GM18508 (cell line): ENCODE measurements around the gene SPON2.

Source experiments
- ATAC-seq: cut with Tn5 transposase; IDR thresholded peaks from one replicate; pipeline ENCODE4 v1.9.1; 2021; ENCODE audit warnings: moderate number of reproducible peaks; ENCODE audit not compliant: insufficient read depth, unreplicated experiment

The SPON2 gene

GRCh38 chr4:1209821-1210220, 37.4 kb upstream of the SPON2 start:
- ATAC-seq = no peak

DNA sequence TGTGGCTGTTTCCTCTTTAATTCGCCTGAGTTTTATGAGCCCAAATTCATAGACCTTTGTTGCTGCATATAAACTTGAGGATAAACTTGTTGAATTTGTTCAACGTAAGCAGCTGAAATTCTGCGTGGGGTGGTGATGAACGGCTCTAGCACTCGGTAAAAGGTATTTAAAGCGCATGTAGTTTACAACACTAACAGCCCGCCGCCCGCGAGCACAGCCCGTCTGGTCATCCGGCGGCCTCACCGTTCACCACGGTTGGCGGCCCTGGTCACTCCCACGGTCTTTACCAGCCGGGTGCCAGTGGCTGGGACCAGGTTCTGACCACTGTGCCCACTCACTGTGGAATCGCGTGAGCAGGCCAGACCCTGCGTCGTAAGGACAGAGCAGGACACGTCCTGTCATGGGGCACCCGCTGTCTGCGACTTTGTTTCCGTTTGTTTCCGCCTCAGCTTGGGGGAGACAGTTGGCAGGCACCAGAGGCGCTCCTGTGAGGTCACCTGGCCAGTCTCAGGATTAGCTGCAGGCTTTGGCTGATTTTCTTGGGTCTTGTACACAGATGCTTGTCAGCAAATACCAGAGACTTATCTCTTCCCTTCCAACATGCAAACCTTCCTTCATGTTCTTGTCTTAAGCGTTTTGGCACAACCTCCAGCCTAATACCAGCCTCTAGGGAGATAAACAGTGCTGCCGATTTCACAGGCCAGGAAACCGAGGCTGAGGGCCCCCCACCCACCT, 36.8 kb upstream of the SPON2 start:
- ATAC-seq = no peak

DNA sequence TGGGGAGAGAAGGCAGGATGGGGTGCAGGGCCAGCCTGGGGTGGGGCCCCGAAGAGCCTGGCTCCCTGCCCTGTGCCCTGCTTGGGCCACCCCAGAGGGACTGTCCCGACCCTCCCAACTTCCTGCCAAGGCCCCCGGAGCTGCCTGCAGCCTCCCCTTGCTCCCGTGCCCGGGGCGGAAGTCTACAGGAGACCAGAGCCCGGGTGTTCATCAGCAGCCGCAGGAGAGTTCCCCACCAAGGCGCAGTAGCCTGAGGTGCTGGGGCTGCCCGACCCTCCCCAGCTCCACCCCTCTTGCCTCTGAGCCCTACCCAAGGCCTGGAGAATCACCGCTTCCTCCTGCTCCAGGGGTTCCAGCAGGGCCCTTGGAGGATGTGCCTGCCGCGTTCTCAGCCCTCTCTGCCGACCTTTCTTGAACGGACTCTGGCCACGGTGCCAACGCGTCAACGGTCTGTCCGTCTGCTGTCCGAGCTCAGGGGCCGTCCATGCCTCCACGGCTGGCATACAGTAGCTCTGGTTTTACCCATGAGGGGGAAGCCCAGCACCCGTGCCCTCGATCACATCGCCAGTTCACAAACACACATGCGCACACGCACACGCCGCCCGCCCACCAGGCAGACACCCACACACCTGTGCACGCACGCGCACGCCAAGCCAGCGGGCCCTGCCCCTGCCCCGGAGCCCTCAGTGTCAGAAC, 36.0 kb upstream of the SPON2 start:
- no peak for ATAC-seq

- ATAC-seq = no peak
Measured at GRCh38 chr4:1207603-1208265, 35.4 kb upstream of the SPON2 start.

DNA sequence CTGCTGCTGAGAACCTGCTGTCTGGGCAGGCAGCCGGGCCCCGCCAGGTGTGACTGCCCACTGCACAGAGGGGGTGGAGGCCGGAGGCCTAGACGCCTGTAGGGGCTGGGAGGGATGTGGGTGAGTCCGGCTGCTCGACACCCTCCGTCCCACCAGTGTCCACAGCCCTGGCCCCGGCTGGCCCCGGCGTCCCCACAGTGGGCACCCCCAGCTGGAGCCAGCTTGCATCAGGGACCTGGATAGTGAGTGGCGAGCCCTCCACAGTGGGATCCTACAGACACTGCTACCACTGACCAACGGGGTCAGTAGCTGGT, 34.7 kb upstream of the SPON2 start:
- ATAC-seq = no peak

DNA sequence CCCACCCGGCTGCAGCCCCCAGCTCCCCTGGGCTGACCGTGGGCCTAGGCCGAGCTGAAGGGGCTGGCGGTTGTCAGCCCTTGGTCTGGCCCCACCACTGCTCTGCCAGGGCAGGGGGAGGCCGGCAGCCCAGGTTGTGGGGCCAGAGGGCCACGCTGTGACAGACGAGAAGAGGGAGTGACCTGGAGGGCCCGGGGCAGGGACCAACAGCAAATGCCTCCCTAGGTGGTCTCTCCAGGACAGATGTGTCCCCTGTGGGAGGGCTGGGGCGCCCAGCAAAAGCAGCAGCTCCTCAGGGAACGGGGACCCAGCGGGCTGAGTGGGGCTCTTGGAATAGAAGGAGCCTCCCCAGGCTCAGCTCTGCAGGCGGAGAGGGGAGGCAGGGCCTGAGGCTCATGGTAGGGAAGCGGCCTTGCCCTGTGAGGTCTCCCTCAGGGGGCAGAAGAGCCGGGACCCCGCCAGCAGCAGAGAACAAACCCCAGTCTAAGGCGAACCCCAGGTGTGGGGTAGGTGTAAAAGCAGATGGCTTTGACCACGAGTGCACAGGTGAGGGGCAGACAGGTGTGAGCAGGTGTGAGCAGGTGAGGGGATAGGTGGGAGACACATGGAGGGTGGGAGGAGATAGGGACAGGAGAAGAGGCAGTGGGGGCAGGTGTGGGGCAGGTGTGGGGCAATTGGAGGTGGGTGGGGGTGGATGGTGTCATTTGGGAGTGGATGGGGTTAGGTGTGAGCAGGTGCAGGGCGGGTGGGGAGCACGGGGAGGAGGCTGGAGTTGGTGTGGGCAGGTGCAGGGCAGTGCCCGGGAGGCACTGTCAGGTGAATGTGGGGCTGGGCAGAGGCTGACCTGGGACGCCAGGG, 34.1 kb upstream of the SPON2 start:
- no peak for ATAC-seq

- no peak for ATAC-seq
Measured at GRCh38 chr4:1205586-1206298, 33.4 kb upstream of the SPON2 start.

DNA sequence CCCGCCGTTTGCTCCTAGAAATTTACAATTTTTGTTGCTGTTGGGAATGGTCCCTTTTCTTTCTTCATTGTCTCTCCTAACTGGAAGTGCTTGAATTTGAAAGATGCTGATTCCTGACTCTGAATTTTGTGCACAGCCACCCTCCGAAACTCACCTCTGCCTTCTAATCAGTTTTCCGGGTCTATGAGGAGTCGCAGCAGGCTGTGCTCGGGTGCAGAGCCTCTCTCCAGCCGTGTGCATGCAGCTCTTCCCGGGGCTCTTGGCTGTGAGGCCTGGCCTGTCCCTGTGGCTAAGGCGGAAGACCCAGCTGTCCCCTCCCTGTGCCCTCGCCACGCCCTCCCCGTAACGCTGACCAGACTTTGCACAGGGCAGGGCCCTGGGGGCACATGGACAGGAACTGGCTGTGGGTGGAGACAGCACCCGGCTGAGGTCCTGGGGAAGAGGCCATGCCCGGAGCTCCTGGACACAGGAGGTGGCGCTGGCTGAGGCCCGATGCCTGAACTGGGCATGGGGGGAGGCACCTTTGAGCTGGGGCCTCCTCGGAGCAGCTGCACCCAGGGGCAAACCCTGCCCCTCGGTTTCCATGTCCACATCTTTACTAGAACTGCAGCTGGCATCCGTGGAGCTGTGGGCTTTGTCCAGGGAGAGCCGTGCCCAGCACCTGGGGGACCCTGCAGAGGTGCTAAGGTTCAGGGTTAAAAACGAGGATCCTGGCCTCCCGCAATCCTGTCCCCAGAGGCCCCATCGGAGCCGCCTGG, 32.6 kb upstream of the SPON2 start:
- ATAC-seq = no peak

- ATAC-seq = no peak
Measured at GRCh38 chr4:1204286-1204827, 32.0 kb upstream of the SPON2 start.

- ATAC-seq = no peak
Measured at GRCh38 chr4:1203026-1203616, 30.7 kb upstream of the SPON2 start.

DNA sequence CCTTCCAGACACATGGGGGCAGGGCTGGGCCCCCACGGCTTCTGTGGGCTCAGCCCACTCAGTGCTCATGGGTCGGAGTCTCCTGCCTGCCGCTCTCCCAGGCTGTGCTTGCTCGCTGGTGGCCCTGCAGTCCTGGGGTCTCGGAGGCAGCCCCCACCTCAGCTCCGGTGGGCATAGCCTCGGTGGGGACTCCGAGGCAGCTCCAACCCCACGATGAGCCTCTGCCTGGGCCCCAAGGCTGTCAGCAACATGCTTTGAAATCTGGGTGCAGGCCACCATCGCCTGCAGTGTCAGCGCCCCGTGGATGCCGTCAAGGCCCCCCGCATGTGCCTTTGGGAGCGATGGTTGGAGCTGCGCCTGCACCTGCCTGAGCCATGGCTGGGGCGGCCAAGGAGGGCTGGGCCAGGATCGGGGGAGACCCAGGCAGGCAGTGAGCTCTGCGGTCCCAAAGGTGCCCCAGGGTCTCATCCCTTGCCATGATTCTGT, 30.2 kb upstream of the SPON2 start:
- ATAC-seq = no peak

DNA sequence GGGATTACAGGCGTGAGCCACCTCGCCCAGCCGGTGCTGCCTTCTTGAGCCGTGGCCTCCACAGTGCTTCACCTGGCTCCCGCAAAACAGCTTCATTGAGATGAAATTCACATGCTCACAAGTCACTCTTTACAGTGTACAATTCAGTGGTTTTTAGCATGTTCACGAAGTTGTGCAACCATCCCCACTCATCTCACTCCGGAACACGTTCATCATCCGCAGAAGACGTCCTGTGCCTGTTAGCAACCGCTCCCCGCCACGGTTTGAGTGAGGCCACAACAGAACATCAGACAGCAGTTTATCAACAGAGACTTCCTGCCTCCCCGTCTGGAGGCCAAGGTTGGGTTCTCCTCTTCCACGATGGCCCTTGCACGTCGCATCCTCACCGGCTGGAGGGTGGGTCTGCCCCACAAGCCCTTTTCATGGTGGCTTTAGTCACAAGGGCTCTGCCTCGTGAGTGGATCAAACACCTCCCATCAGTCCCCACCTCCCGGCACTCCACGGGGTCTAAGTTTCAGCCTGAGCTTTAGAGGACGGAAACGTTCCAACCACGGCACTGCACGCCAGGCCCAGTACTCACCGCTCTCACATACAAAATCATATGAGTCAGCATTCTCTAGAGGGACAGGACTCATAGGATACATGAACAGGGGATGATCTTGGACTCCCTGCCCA, 29.6 kb upstream of the SPON2 start:
- ATAC-seq = no peak

DNA sequence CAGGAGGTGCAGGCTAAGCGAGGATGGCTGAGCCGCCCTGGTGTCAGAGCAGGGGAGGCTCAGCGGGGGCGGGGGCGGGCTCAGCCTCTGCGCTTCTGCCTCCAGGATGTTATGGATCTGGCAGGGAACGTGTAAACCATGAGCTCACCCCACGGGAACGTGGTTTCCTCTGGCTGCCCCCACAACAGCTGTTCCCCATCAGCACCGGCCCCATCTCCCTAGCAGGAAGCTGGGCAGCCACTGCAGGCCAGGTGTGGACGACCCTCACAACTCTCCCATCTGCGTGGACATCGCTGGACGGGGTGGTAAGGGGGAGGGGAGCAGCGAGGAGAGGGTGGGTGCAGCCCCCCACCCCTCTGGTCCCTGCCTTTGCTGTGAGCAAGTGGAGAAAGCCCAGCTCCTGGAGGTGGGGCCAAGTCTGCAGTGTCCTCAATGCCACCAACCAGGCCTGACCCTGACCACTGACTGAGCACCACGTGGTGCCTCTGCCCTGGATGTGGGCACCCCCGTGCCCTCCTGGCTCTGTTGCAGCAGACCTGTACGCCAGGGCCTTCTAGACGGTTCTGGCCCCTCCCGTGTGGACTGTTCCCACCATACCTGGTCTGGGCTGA, 28.1 kb upstream of the SPON2 start:
- no peak for ATAC-seq

DNA sequence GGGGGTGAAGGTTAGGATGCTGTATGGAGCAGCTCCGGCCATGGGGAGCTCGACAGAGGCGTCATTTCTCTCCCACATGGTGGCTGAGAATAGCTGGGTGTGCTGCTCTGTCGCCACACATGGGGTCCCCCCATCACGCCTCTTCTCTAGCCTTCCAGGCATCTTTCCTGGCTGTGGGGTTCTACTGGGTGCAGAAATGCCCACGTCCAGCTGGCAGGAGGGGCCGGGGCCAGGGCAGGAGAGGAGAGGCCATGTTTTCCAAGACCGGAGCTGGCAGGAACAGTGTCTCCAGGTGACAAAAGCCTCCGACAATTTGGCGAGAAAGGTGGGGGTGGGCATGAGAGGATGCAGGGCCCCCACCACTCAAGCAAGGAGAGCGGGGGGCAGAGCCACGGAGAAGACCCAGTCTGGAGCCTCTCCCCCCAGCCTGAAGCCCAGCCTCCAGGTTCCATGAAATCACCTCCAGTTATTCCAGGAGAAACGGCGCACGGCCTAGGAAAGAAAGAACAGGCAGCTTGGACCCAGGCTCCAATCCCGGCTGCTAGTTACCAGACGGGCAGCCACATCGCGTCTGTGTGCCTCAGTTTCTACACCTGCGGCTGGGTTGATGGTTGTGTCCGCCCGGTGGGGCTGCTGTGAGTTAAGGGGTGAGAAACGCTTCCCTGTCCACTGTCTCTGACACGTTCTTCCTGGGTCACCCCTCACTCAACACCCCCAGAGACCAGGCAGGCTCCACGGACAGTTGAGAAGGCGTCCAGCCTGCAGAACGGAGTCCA, 27.4 kb upstream of the SPON2 start:
- no peak for ATAC-seq

DNA sequence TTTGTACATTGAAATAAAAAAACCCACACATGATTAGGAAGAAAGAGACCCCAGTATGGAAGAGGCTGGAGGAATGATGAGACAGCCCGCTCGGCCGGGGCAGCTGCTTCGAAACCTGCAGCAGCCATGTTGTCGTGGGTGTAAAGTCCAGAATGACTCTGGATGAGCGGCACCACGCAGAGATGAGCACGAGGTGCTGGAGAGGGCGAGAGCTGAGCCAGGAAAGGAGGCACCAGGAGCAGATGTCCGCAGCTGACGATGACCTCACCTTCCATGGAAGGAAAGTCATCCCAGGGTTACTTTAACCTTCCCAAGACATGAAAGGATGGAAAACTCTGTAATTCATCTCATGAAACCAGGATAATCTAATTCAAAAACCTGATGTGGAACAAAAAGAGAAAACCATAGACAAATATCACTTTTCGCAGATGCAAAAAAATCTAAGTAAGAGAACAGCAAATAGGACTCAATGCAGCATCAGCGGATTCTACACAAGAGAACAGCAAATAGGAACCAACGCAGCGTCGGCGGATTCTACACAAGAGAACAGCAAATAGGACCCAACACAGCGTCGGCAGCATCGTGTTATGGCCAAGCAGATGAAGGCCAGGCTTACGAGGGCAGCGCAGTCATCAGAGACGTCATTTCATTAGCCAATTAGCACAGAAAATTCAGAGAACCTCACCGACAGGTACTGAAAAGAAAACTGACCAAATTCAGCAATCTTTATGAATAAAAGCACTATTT, 25.9 kb upstream of the SPON2 start:
- no peak for ATAC-seq

DNA sequence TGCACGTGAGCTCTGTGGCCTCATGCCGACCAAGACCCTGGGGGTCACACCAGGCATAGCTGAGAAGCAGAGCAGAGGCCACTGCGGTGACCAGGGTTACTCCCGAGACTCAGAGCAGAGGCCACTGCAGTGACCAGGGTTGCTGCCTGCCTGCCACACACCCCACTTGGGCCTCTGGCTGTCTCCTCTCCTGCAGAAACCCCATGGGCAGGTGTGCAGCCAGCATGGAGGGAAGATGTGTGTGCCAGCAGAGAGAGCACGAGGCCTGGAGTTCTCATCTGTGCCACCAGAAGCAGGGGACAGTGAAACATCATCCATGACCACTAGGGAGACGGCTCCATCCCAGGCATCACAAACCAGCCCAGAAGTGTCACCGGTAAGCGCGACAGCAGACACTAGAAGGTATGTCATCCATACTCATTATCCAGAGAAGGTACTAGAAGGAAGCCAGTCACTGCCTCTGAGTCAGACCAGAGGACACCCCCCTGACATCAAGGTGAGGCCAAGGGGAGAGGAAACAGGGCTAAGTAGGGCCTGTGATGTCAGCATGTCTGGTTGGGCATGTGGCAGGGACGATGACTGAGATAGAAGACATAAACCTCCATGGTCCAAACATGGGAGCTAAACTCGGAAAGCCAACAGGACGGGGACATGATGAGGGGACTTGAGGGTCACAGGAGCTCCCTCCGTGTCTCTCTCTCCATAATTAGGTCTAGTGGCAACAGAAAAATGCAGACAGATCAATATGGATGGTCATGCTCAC, 24.2 kb upstream of the SPON2 start:
- no peak for ATAC-seq
